ENCODE data around the gene FCRL6. TPM values are rescaled to one million over a fixed set of nuclear protein-coding genes. Genes with fewer than 3 reads are reported as not detected.

FCRL6 gene
- total RNA-seq, 1 experiment from 2014 or later = not detected

DNA sequence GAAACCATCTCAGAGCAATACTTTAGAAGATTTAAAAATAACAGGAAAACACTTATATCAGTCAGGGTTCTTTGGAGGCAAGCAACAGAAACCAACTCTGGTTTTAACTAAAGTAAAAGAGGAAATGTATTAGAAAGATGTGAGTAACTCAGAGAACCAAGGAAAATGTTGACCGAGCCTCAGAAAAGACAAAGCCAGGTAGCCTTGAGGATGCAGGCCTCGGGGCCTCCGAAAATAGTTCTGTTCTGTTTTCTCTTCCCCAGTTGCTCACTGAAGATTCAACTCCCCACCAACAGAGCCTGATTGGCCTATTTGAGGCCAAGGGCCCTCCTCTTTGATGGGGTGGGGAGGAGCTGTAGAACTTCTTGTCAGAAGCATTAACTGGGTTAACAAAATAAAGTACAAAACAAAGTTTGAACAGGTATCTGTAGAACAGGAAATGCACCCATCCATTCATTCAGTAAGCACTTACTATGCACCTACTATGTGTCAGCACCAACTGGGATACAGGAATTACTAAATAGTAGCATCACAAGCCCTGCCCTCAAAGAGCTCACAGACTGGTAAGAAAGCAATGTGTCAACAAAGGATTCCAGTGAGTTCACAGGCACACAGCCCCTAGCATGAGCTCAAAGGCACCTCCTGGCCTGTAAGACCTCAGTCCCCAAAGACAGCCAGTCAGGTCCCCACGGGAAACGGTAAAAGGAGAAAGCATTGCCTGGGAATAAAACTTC is 37.1 kb downstream of the FCRL6 start:
- Histone ChIP-seq H3K27me3 (ENCODE audit: control insufficient read depth, insufficient read depth, low read length) (no peaks in the 10 kb centered on the region), H3K27ac (ENCODE audit: low read length) (no peak overlapping the region), H3K4me1 (ENCODE audit: control insufficient read depth, insufficient read depth, low read length) (no peaks in the 10 kb centered on the region), H3K36me3 (ENCODE audit: control insufficient read depth, insufficient read depth, low read length) (no peaks in the 10 kb centered on the region), H3K4me3 (ENCODE audit: low read depth in 2 of 2, low read length in 2 of 2) (no peak overlapping the region), H3K9me3 (ENCODE audit: control insufficient read depth, insufficient read depth, low read depth, low read length) (no peaks in the 10 kb centered on the region)
- intact Hi-C loops (cut with micrococcal nuclease; ENCODE audit: unreplicated experiment) = no loop called here
- DNase-seq (ENCODE audit: low read depth, low spot score) = no peak
- no peak for ATAC-seq
- TF ChIP-seq, protein P1, sequence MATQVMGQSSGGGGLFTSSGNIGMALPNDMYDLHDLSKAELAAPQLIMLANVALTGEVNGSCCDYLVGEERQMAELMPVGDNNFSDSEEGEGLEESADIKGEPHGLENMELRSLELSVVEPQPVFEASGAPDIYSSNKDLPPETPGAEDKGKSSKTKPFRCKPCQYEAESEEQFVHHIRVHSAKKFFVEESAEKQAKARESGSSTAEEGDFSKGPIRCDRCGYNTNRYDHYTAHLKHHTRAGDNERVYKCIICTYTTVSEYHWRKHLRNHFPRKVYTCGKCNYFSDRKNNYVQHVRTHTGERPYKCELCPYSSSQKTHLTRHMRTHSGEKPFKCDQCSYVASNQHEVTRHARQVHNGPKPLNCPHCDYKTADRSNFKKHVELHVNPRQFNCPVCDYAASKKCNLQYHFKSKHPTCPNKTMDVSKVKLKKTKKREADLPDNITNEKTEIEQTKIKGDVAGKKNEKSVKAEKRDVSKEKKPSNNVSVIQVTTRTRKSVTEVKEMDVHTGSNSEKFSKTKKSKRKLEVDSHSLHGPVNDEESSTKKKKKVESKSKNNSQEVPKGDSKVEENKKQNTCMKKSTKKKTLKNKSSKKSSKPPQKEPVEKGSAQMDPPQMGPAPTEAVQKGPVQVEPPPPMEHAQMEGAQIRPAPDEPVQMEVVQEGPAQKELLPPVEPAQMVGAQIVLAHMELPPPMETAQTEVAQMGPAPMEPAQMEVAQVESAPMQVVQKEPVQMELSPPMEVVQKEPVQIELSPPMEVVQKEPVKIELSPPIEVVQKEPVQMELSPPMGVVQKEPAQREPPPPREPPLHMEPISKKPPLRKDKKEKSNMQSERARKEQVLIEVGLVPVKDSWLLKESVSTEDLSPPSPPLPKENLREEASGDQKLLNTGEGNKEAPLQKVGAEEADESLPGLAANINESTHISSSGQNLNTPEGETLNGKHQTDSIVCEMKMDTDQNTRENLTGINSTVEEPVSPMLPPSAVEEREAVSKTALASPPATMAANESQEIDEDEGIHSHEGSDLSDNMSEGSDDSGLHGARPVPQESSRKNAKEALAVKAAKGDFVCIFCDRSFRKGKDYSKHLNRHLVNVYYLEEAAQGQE (IDR thresholded peaks at IDR 0.05; ENCODE audit: insufficient read depth in 1 of 2, low read depth in 2 of 2, low read length in 1 of 2) = no peak
- TF ChIP-seq POLR2AphosphoS5 (IDR thresholded peaks at IDR 0.05; ENCODE audit: low read depth, low read length) = no peak
- TF ChIP-seq SIN3A (IDR thresholded peaks at IDR 0.05; ENCODE audit: borderline replicate concordance, insufficient read depth, low read depth, low read length) = no peak
- TF ChIP-seq, protein P2, sequence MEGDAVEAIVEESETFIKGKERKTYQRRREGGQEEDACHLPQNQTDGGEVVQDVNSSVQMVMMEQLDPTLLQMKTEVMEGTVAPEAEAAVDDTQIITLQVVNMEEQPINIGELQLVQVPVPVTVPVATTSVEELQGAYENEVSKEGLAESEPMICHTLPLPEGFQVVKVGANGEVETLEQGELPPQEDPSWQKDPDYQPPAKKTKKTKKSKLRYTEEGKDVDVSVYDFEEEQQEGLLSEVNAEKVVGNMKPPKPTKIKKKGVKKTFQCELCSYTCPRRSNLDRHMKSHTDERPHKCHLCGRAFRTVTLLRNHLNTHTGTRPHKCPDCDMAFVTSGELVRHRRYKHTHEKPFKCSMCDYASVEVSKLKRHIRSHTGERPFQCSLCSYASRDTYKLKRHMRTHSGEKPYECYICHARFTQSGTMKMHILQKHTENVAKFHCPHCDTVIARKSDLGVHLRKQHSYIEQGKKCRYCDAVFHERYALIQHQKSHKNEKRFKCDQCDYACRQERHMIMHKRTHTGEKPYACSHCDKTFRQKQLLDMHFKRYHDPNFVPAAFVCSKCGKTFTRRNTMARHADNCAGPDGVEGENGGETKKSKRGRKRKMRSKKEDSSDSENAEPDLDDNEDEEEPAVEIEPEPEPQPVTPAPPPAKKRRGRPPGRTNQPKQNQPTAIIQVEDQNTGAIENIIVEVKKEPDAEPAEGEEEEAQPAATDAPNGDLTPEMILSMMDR (IDR thresholded peaks at IDR 0.05) = no peak
- no peak for TF ChIP-seq TCF7L2 (IDR thresholded peaks at IDR 0.05; ENCODE audit: low read depth, low read length)
- ChIA-PET POLR2A (no interaction called here), CTCF (interaction anchor here (0.9 kb wide), 1 partner anchor 52 kb away, joined by 3 read pairs; no protein-coding TSS in a partner anchor)
- BruUV-seq (replicated peaks) = no TSS peak
- in situ Hi-C loops (cut with HindIII; ENCODE audit: low pct_unique_long_range_greater_than_20kb, low sequenced_read_pairs) = no loop called here

DNA sequence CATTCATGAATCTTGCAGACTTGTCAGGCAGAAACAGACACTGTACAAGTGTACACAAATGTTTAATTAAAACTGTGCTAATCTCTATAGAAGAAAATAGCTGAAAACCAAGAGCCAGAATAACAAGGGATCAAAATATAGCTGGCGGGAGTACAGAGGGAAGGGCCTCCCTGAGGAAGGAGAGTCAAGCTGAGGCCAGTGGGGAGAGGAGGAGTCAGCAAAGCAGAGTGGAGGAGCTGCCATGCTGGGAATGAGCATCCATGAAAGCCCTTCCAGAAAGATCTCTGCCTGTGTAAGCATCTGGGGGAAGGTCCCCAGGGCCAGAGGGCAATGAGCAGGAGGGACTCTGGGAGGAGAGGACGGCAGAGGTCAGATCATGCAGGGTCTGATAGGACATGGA is 39.6 kb downstream of the FCRL6 start:
- BruUV-seq (replicated peaks) = no TSS peak
- Histone ChIP-seq H3K4me1 (ENCODE audit: control insufficient read depth, insufficient read depth, low read length) (no peaks in the 10 kb centered on the region), H3K27me3 (ENCODE audit: control insufficient read depth, insufficient read depth, low read length) (no peaks in the 10 kb centered on the region), H3K36me3 (ENCODE audit: control insufficient read depth, insufficient read depth, low read length) (no peaks in the 10 kb centered on the region), H3K27ac (ENCODE audit: low read length) (no peak overlapping the region), H3K4me3 (ENCODE audit: low read depth in 2 of 2, low read length in 2 of 2) (no peak overlapping the region), H3K9me3 (ENCODE audit: control insufficient read depth, insufficient read depth, low read depth, low read length) (no peaks in the 10 kb centered on the region)
- TF ChIP-seq, protein P1 (IDR thresholded peaks at IDR 0.05; ENCODE audit: insufficient read depth in 1 of 2, low read depth in 2 of 2, low read length in 1 of 2) = no peak
- TF ChIP-seq SIN3A (IDR thresholded peaks at IDR 0.05; ENCODE audit: borderline replicate concordance, insufficient read depth, low read depth, low read length) = no peak
- no peak for TF ChIP-seq TCF7L2 (IDR thresholded peaks at IDR 0.05; ENCODE audit: low read depth, low read length)
- TF ChIP-seq POLR2AphosphoS5 (IDR thresholded peaks at IDR 0.05; ENCODE audit: low read depth, low read length) = no peak
- TF ChIP-seq, protein P2 (IDR thresholded peaks at IDR 0.05) = no peak
- ChIA-PET POLR2A (interaction anchor here (0.6 kb wide), 1 partner anchor 290 kb away, joined by 3 read pairs; no protein-coding TSS in a partner anchor), CTCF (interaction anchor here (0.9 kb wide), 1 partner anchor 249 kb away, joined by 10 read pairs; no protein-coding TSS in a partner anchor)
- intact Hi-C loops (cut with micrococcal nuclease; ENCODE audit: unreplicated experiment) (no loop called here), in situ Hi-C loops (cut with HindIII; ENCODE audit: low pct_unique_long_range_greater_than_20kb, low sequenced_read_pairs) (no loop called here)
- DNase-seq (ENCODE audit: low read depth, low spot score) (no peak), ATAC-seq (no peak)
